Neural cell (in vitro differentiated cells): Measurements from ENCODE around the gene ASIC3. TPM values are rescaled to one million over a fixed set of nuclear protein-coding genes. Genes with fewer than 3 reads are reported as not detected.
"Not testable (repeated sequence)": the region's sequence is repeated elsewhere in the genome, so short reads cannot be mapped to it uniquely, and the experiment has no call there.

Experiments used
- H2AFZ ChIP-seq: fragments of 200-600, 300-800 bp; sonication (generic), shearing (Covaris generic); 2 replicates; pipeline ENCODE4 v1.6.0; 2014; ENCODE audit warnings: low read depth, mild to moderate bottlenecking, antibody characterized with exemption, low read length, moderate library complexity
- H3F3A ChIP-seq: fragments of 200-600 bp; shearing (Covaris generic); 2 replicates; pipeline ENCODE4 v1.6.1; 2016; ENCODE audit warnings: mild to moderate bottlenecking, moderate library complexity, mixed read lengths, antibody characterized with exemption, low read length; ENCODE audit not compliant: insufficient read depth, poor library complexity, severe bottlenecking
- H3K27ac ChIP-seq: fragments of 200-600, 300-800 bp; sonication (generic), shearing (Covaris generic); 2 replicates; pipeline ENCODE4 v1.5.1; 2014; ENCODE audit warnings: mild to moderate bottlenecking, low read length, moderate library complexity
- H3K27me3 ChIP-seq: fragments of 300-800, 200-600 bp; sonication (generic), shearing (Covaris generic); 2 replicates; pipeline ENCODE4 v1.6.0; 2014; ENCODE audit warnings: mild to moderate bottlenecking, low read depth, low read length, moderate library complexity; ENCODE audit not compliant: insufficient read depth
- H3K36me3 ChIP-seq: fragments of 300-800, 200-600 bp; sonication (generic), shearing (Covaris generic); 2 replicates; pipeline ENCODE4 v1.5.1; 2014; ENCODE audit warnings: mild to moderate bottlenecking, antibody characterized with exemption, low read length, moderate library complexity; ENCODE audit not compliant: insufficient read depth
- H3K4me2 ChIP-seq: fragments of 300-800, 200-600 bp; sonication (generic), shearing (Covaris generic); 2 replicates; pipeline ENCODE4 v1.6.0; 2014; ENCODE audit warnings: mild to moderate bottlenecking, low read length
- H3K4me3 ChIP-seq: fragments of 300-800, 200-600 bp; sonication (generic), shearing (Covaris generic); 2 replicates; pipeline ENCODE4 v1.5.1; 2014; ENCODE audit warnings: mild to moderate bottlenecking, low read length, moderate library complexity
- H3K79me2 ChIP-seq: fragments of 200-600 bp; shearing (Covaris generic); replicated peaks from 2 replicates; pipeline ENCODE4 v1.6.0; 2014; ENCODE audit warnings: mild to moderate bottlenecking, low read length, moderate library complexity; ENCODE audit not compliant: insufficient read depth
- H3K9ac ChIP-seq: fragments of 300-800, 200-600 bp; sonication (generic), shearing (Covaris generic); 2 replicates; pipeline ENCODE4 v1.6.1; 2016; ENCODE audit warnings: mild to moderate bottlenecking, low read length, mixed read lengths
- H3K9me2 ChIP-seq: fragments of 200-600 bp; shearing (Covaris generic); 2 replicates; pipeline ENCODE4 v1.6.1; 2016; ENCODE audit warnings: mild to moderate bottlenecking, low read length, mixed read lengths; ENCODE audit not compliant: insufficient read depth
- H3K9me3 ChIP-seq: fragments of 200-600, 300-800 bp; sonication (generic), shearing (Covaris generic); 2 replicates; pipeline ENCODE4 v1.6.1; 2016; ENCODE audit warnings: mild to moderate bottlenecking, mixed run types, low read length, moderate library complexity, mixed read lengths
- H4K20me1 ChIP-seq: fragments of 200-600 bp; shearing (Covaris generic); 2 replicates; pipeline ENCODE4 v1.6.1; 2016; ENCODE audit warnings: mild to moderate bottlenecking, mixed run types; ENCODE audit not compliant: insufficient read depth
- EP300 ChIP-seq: fragments of 450-650 bp; conservative IDR thresholded peaks from 2 replicates; pipeline ENCODE4 v1.6.1; 2014; ENCODE audit warnings: antibody characterized with exemption, mild to moderate bottlenecking, moderate library complexity; ENCODE audit not compliant: poor library complexity, severe bottlenecking
- EZH2 ChIP-seq: fragments of 200-600, 300-800 bp; shearing (Covaris generic), sonication (generic); IDR thresholded peaks from 2 replicates; pipeline ENCODE4 v1.6.1; 2014; ENCODE audit warnings: antibody characterized with exemption, low read length, borderline replicate concordance, mild to moderate bottlenecking; ENCODE audit not compliant: insufficient read depth, poor library complexity, severe bottlenecking
- MXI1 ChIP-seq: fragments of 450-650 bp; conservative IDR thresholded peaks from 2 replicates; pipeline ENCODE4 v1.6.1; 2014; ENCODE audit warnings: antibody characterized with exemption, mild to moderate bottlenecking; ENCODE audit not compliant: poor library complexity, severe bottlenecking
- POLR2AphosphoS5 ChIP-seq: IDR thresholded peaks from 2 replicates; pipeline ENCODE4 v1.6.1; 2012
- RAD21 ChIP-seq: fragments of 450-650 bp; conservative IDR thresholded peaks from 2 replicates; pipeline ENCODE4 v1.6.1; 2014; ENCODE audit warnings: antibody characterized with exemption, mild to moderate bottlenecking, moderate library complexity
- REST ChIP-seq: IDR thresholded peaks from 2 replicates; pipeline ENCODE4 v1.6.1; 2012; ENCODE audit warnings: borderline replicate concordance
- SMC3 ChIP-seq: fragments of 450-650 bp; conservative IDR thresholded peaks from 2 replicates; pipeline ENCODE4 v1.6.1; 2014; ENCODE audit warnings: antibody characterized with exemption, mild to moderate bottlenecking, moderate library complexity; ENCODE audit not compliant: poor library complexity
- TAF1 ChIP-seq: IDR thresholded peaks from 2 replicates; pipeline ENCODE4 v1.6.1; 2012; ENCODE audit warnings: low read depth
- polyA plus RNA-seq: library from polyadenylated mRNA; depleted of rRNA; stranded (reverse); fragments of >200 nt; gene quantifications from 2 replicates; pipeline ENCODE4 v1.2.3, GENCODE V29; 2014
- TF ChIP-seq, protein P1 (sequence below): fragments of 450-650 bp; IDR thresholded peaks from 2 replicates; pipeline ENCODE4 v1.5.1; 2014; ENCODE audit warnings: antibody characterized with exemption, mild to moderate bottlenecking, moderate library complexity; ENCODE audit not compliant: poor library complexity, severe bottlenecking

The ASIC3 gene
- polyA plus RNA-seq, 1 donor from 2014 or later: 3.3 TPM

DNA sequence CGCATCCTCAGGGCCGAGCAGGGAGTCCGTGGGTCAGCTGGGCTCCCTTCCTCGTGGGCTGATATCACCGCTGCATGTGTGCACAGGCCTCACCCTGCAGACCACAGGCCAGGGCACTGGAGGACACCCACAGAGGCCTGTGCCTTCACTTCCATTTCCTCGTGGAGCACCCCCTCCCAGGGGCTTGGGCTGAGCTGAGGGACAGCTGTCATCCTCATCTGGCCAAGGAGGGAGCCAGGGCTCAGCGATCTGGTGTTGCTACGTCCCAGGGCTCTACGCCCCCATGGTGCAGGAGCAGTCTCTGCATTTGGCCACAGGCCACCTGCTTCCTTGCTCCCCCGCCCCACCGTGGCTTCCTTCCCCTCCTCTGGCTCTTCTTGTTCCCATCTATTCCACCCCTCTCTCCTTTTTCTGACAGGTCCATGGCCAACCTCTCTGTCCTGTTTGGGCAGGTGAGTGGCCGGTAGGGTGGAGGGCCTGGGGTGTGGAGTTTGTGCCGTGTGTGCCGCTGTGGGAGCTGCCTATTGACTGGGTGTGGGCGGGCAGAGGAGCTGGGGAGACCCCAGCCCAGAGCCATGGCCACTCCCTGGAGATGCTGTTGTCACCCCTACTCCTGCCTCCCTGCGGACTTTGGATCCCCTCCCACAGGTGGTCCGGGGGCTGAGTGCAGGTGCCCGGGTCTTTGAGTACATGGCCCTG is 8.3 kb upstream of the ASIC3 start:
- TF ChIP-seq SMC3 (no peak), REST (no peak), EZH2 (no peak), POLR2AphosphoS5 (no peak), RAD21 (no peak), EP300 (no peak), TAF1 (no peak), MXI1 (no peak)
- TF ChIP-seq, protein P1, sequence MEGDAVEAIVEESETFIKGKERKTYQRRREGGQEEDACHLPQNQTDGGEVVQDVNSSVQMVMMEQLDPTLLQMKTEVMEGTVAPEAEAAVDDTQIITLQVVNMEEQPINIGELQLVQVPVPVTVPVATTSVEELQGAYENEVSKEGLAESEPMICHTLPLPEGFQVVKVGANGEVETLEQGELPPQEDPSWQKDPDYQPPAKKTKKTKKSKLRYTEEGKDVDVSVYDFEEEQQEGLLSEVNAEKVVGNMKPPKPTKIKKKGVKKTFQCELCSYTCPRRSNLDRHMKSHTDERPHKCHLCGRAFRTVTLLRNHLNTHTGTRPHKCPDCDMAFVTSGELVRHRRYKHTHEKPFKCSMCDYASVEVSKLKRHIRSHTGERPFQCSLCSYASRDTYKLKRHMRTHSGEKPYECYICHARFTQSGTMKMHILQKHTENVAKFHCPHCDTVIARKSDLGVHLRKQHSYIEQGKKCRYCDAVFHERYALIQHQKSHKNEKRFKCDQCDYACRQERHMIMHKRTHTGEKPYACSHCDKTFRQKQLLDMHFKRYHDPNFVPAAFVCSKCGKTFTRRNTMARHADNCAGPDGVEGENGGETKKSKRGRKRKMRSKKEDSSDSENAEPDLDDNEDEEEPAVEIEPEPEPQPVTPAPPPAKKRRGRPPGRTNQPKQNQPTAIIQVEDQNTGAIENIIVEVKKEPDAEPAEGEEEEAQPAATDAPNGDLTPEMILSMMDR: no peak
- H3K9me2 ChIP-seq: no peaks in the 10 kb centered on the region
- H3K36me3 ChIP-seq: no peaks in the 10 kb centered on the region
- H3K9ac ChIP-seq: no peak overlapping the region
- H3F3A ChIP-seq: no peaks in the 10 kb centered on the region
- no peaks in the 10 kb centered on the region for H3K79me2 ChIP-seq
- no peak overlapping the region for H3K4me2 ChIP-seq
- H2AFZ ChIP-seq: no peak overlapping the region
- no peaks in the 10 kb centered on the region for H3K27me3 ChIP-seq
- no peak overlapping the region for H3K4me3 ChIP-seq
- H4K20me1 ChIP-seq: no peaks in the 10 kb centered on the region
- H3K27ac ChIP-seq: no peak overlapping the region
- H3K9me3 ChIP-seq: no peaks in the 10 kb centered on the region

DNA sequence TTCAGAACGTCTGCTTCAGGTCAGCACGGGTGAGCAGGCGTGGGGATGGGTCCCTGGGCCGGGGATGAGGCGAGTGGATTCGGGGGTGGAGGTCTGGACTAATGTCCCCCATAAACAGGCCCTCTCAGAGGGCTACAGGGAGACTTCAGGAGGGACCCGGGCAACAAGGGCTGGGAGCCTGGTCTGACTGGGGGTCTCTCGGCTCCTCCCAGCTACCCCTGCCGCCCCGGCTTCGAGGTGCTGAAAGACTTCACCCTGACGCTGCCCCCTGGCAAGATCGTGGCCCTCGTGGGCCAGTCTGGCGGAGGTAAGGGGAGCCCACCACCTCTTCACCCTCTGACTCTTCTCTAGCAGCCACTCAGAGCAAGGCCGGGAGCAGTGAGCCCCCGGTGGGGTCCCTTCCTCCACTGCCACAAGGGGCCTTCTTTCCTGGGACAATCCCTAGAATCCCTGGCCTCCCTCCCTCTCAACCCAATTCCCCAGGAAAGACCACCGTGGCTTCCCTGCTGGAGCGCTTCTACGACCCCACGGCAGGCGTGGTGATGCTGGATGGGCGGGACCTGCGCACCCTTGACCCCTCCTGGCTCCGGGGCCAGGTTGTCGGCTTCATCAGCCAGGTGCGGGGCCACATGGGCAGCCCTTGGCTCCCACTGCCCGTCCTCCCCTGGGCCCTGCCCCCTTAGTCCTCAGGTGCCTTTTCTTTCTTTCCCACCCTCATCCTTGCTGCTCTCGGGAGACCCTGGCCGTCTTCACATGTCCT is 7.5 kb upstream of the ASIC3 start:
- Histone ChIP-seq H3K27ac (no peak overlapping the region), H3K9ac (no peak overlapping the region), H3K9me2 (no peaks in the 10 kb centered on the region), H2AFZ (no peak overlapping the region), H3K4me2 (no peak overlapping the region), H3K4me3 (no peak overlapping the region), H3K36me3 (no peaks in the 10 kb centered on the region), H3F3A (no peaks in the 10 kb centered on the region), H3K9me3 (no peaks in the 10 kb centered on the region), H3K79me2 (no peaks in the 10 kb centered on the region), H4K20me1 (no peaks in the 10 kb centered on the region), H3K27me3 (no peaks in the 10 kb centered on the region)
- TF ChIP-seq, protein P1: no peak
- TF ChIP-seq EP300: no peak

DNA sequence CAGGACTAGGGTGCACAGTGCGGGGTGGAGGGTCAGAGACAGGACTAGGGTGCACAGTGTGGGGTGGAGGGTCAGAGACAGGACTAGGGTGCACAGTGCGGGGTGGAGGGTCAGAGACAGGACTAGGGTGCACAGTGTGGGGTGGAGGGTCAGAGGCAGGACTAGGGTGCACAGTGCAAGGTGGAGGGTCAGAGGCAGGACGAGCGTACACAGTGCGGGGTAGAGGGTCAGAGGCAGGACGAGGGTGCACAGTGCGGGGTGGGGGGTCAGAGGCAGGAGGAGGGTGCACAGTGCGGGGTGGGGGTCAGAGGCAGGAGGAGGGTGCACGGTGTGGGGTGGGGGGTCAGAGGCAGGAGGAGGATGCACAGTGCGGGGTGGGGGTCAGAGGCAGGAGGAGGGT is 4.9 kb upstream of the ASIC3 start:
- not testable (repeated sequence) for H4K20me1 ChIP-seq, H3F3A ChIP-seq, H3K27ac ChIP-seq, H3K9me2 ChIP-seq, H3K4me2 ChIP-seq, H3K4me3 ChIP-seq, H3K79me2 ChIP-seq, H3K36me3 ChIP-seq, H3K9ac ChIP-seq, H3K9me3 ChIP-seq, H3K27me3 ChIP-seq, H2AFZ ChIP-seq
